Activated T-cell treated with anti-CD3 and anti-CD28 coated beads for 4 hours (primary cell): ENCODE measurements around the gene CAB39.

Source experiments
- DNase-seq: peaks from one replicate; pipeline ENCODE4 v3.0.0-alpha.2; 2020

The CAB39 gene

GRCh38 chr2:230823264-230823964 lies 110.8 kb downstream of the CAB39 start:
- DNase-seq = no peak

GRCh38 chr2:230824406-230824978 lies 111.8 kb downstream of the CAB39 start:
- peak; percentile 42 for DNase-seq

- DNase-seq = no peak
Observed at GRCh38 chr2:230825354-230825753, 112.7 kb downstream of the CAB39 start.

- DNase-seq = no peak
Observed at GRCh38 chr2:230827774-230828271, 115.2 kb downstream of the CAB39 start.

- DNase-seq = no peak
Observed at GRCh38 chr2:230828272-230828961, 115.8 kb downstream of the CAB39 start.

- no peak for DNase-seq
Observed at GRCh38 chr2:230829293-230829692, 116.7 kb downstream of the CAB39 start.

GRCh38 chr2:230829959-230830358 lies 117.3 kb downstream of the CAB39 start:
- no peak for DNase-seq

GRCh38 chr2:230830428-230830827 lies 117.8 kb downstream of the CAB39 start:
- DNase-seq = no peak

- no peak for DNase-seq
Observed at GRCh38 chr2:230840301-230840700, 127.7 kb downstream of the CAB39 start.

GRCh38 chr2:230842473-230842872 lies 129.8 kb downstream of the CAB39 start:
- no peak for DNase-seq

- no peak for DNase-seq
Observed at GRCh38 chr2:230843132-230843531, 130.5 kb downstream of the CAB39 start.

GRCh38 chr2:230846360-230846759 lies 133.7 kb downstream of the CAB39 start:
- no peak for DNase-seq

- DNase-seq = peak; percentile 91
Observed at GRCh38 chr2:230847883-230848388, 135.3 kb downstream of the CAB39 start.

GRCh38 chr2:230849633-230850357 lies 137.2 kb downstream of the CAB39 start:
- DNase-seq = peak; percentile 70

- no peak for DNase-seq
Observed at GRCh38 chr2:230850358-230850658, 137.7 kb downstream of the CAB39 start.

GRCh38 chr2:230852113-230852512 lies 139.5 kb downstream of the CAB39 start:
- DNase-seq = no peak

- no peak for DNase-seq
Observed at GRCh38 chr2:230861552-230862255, 149.1 kb downstream of the CAB39 start.

- no peak for DNase-seq
Observed at GRCh38 chr2:230862292-230862691, 149.7 kb downstream of the CAB39 start.

- DNase-seq = no peak
Observed at GRCh38 chr2:230863031-230863430, 150.4 kb downstream of the CAB39 start.

- no peak for DNase-seq
Observed at GRCh38 chr2:230863442-230864121, 150.9 kb downstream of the CAB39 start.

GRCh38 chr2:230864122-230864604 lies 151.5 kb downstream of the CAB39 start:
- DNase-seq = no peak
